Upper lobe of left lung (tissue), 4 donors: ENCODE data around the gene CALN1.

ENCODE experiments used
- CTCF ChIP-seq, 6 experiments: fragments of 450-650 bp in 4 of 6; fragments of 200-600 bp in 2 of 6; sonication (generic) in 2 of 6; IDR thresholded peaks; one replicate each; pipeline ENCODE4 v1.5.1; 2016 to 2019; ENCODE audit warnings: antibody characterized with exemption in 6 of 6
- POLR2A ChIP-seq, 4 donors: fragments of 450-650 bp; IDR thresholded peaks; one replicate each; pipeline ENCODE4 v1.5.1; 2016 to 2017; ENCODE audit warnings: antibody characterized with exemption in 4 of 4, mild to moderate bottlenecking in 2 of 4

- TF ChIP-seq CTCF (IDR thresholded peaks at IDR 0.05) = no peak
- no peak for TF ChIP-seq POLR2A (IDR thresholded peaks at IDR 0.05)
Observed at GRCh38 chr7:72258074-72258473, 154.1 kb downstream of the CALN1 start.
